SKM-1 treated with dmso at 0.1 percent for 144 hours (cell line): ENCODE data around the gene BNC1.
"Not testable (repeated sequence)": the region's sequence is repeated elsewhere in the genome, so short reads cannot be mapped to it uniquely, and the experiment has no call there.

ENCODE experiments used
- DNase-seq: peaks from one replicate; lab custom pipeline; 2025; ENCODE audit not compliant: unreplicated experiment; lab: John Stamatoyannopoulos, UW

BNC1 gene

DNA sequence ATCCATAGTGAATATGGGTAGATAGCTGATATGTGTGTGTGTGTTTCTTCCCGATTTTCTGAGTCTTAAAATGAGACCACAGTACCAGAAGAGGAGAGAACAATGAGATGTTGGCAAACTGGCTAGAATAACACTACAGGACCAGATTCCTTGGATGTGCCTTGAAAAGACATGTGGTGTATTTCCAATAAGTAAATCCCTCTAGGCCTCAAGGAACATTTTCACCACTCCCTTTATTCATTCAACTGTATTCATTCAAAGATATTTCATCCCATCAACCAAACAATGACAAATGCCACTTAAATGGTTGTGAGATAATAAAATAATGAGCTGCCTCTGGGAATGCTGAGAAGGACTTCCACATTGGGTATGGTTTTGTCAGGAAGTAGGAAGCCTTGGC is 8.7 kb upstream of the BNC1 start:
- DNase-seq, result no peak

GRCh38 chr15:83292317-83292716 is 7.9 kb upstream of the BNC1 start:
- DNase-seq, result no peak

DNA sequence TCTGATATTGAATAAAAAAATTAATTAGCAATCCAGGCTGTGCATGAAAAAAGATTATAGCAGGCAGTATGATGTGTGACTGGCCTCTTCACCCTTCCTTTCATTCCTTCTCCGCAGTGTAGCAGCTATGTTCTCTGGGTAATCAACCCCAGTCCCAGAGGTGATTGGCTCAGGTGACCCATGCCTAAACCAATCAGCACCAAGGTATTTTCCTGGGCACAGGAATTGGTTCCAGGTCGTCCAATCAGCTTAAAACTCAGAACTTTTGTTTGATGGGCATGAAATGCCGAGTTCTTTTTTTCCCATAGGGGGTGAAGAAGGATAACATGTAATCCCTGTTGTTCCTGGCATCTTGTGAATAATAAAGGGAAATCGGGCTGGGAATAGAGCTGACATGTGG is 5.8 kb upstream of the BNC1 start:
- no peak for DNase-seq

GRCh38 chr15:83289160-83289559 is 4.7 kb upstream of the BNC1 start:
- no peak for DNase-seq

DNA sequence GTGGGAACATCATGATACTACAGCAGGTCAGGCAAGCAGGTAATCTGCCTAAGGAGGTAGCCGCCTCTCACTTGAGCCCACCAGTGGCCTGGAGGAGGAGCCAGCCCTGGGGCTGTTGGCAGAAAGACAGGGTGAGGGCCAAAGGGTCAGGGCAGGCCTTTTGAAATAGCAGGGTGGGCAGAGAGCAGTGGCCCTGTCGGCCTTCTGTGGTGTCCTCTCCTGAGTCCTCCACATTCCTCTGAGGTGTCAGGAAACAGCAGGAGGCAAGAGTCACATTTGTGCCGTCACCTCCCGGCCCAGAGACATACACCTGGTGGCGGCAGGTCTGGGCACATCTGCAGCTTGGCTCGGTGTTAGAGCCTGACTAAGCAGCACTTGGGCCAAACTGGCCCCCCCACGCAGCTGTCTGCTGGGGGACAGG is 3.9 kb upstream of the BNC1 start:
- no peak for DNase-seq

- no peak for DNase-seq
Measured at GRCh38 chr15:83287541-83288027, 3.1 kb upstream of the BNC1 start.

DNA sequence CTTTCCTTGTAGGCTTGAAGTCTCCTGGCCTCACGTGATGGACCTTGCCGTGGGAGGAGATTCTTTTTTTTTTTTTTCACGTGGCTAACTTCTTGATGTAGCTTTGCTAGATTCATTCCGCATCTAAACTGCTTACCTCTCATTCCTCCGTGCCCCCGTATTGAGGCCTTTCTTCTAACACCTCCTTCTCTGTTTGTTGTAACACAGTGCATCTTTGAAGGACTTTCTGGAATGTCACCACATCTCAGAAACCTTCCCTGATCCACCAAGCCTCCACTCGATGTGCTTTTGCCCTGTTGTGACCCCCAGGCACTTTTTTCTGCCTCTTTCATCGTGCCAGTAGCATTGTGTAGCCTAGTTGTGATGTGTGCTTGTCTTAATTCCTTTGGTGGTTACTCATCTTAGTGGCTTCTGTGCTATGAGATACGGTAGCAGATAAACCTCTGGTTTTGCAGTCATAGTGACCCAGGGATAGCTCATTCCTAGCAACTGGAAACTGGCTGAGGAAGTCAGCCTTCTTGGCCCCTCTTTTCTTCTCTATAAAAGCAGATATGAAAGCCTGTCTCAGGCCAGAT is 1.6 kb upstream of the BNC1 start:
- no peak for DNase-seq

DNA sequence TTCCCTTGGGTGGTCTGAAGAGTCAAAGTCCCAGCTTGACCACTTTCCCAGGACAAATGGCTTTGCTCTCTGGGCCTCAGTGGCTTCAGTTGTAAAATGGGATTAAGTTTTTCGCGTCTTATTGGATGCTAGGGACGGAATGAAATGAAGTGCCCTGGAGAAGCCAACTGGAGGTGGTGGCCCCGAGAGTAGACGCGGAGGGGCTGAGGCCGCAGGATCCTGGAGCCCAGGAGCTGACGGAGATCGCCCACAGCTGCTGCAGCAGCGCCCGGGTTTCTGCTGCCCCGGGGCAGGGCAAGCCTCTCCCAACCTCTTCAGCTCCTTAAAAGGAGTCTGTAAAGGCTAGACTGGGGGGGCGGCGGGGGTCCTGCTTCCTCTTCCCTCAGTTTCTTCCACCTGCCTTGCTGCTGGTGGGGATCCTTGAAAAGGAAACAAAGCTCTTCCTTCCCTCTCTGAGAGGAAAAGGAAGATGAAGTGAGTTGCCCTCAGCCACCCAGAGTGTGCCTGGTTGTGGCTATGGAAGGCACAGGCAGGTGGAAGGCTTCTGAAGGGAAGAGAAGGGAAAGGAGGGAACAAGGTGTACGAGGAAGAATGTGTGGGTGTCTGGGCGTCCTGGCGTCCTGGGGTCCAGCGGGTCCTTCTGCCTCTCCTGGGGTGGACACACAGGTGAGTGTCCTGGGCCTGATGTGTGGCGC is 967 bp upstream of the BNC1 start:
- no peak for DNase-seq

GRCh38 chr15:83283813-83284558 is 478 bp downstream of the BNC1 start:
- no peak for DNase-seq

DNA sequence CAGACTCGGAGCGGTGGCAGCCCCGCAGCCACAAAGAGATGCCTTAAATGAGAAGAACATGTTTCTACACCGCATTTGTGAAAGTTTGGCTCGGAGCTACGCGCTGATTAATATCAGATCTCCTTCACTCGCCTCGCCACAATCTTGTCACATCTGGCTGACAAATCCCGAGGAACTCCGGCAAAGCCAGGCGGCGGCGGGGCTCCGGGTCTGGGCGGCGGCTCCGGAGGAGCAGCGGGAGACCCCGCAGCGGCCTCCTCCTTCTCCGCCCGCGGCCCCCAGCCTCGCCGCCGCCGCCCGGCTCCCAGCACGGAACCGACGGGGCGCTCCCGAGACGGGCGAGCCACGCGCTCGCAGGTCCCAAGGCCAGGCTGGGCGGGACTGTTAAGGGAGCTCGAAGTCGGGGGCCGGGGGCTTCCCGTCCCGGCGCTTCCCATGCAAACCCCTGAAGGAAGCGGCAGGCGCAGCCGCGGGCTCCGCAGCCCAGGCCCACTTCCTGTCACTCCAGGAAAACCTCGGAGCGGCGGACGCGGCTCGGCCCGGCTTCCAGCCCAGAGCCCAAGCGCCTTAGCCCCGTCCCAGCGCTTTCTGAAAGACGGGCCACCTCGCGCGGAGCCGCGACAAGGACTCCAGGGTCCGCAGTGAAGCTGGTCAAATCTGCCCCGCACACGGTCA is 1.2 kb downstream of the BNC1 start:
- DNase-seq, result peak; percentile 20

- DNase-seq, result no peak
Measured at GRCh38 chr15:83282776-83283137, 1.7 kb downstream of the BNC1 start.

GRCh38 chr15:83282141-83282540 is 2.3 kb downstream of the BNC1 start:
- no peak for DNase-seq

DNA sequence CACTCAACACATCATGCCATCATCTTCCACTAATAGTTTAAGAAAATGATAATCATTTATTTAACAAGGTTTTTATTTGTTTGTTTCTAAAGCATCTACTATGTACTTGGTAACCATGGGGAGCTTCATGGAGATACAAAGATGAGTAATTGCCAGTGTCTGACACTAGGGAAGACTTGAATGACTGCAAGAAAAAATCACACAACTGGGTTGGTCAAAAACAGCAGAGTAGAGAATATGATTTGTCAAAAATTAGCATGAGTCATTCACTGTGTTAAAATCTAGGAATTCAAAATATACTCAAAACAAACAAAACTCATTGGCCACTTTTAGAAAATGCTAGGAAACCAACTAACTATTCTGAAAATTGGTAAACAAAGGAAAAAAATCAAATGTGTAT is 6.3 kb downstream of the BNC1 start:
- DNase-seq, result no peak

- DNase-seq, result no peak
Measured at GRCh38 chr15:83276661-83277060, 7.8 kb downstream of the BNC1 start.

GRCh38 chr15:83275412-83275811 is 9.1 kb downstream of the BNC1 start:
- no peak for DNase-seq

- DNase-seq, result no peak
Measured at GRCh38 chr15:83270176-83270575, 14.3 kb downstream of the BNC1 start.

DNA sequence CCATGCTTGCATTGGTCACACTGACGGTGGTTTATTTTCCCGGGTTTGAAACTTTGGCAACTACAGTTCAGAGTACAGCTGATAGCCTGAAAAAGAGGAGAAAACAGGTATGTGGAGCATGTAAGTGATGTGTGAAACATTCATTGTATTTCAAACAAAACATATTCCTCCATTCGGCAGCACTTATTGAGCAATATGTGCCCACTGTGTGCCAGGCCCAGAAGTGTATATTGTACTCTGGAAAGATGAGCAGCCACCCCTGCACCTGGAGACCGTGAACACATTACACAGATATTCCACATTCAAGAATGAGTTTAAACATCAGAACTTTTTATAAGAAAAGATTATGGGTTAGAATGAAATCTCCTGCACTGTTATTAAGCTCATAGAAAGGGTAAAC is 16.3 kb downstream of the BNC1 start:
- no peak for DNase-seq

- no peak for DNase-seq
Measured at GRCh38 chr15:83262594-83263315, 21.7 kb downstream of the BNC1 start.

DNA sequence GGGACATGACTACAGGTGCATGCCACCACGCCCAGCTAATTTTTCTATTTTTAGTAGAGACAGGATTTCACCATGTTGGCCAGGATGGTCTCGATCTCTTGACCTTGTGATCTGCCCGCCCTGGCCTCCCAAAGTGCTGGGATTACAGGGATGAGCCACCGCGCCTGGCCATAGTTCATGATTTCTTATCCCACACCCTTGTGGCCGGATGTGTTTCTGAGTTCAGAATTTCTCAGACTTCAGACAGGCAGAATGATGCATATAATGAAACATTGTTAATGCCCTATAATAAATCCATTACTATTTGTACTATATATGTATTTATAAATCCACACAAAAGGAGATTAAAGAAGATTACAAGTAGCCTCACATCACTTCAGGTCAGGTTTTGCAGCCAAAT is 22.3 kb downstream of the BNC1 start:
- not testable (repeated sequence) for DNase-seq

- no peak for DNase-seq
Measured at GRCh38 chr15:83250781-83251180, 33.7 kb downstream of the BNC1 start.

DNA sequence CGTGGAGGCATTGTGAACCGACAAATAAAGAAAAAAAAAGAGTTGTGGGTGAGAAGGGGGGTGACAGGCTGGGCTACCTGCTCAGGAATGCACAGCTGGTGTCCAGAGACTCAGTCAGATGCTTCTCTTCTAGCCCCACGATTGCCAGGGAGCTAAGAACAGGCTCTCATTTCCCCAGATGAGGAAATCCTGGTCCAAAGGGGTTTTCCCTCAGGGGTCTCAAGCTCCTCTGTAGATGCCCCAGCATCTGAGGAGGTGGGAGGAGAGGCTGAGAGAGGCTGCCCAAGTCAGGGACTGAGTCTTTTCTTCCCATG is 35.5 kb downstream of the BNC1 start:
- DNase-seq, result no peak
